KMS-11 (cell line): ENCODE data around the gene TMEM170B.

Experiments
- H2AFZ ChIP-seq: fragments of 200-600 bp; sonication (generic); 2 replicates; pipeline ENCODE4 v1.6.1; 2016; ENCODE audit warnings: antibody characterized with exemption, mixed run types, low read depth
- H3K27ac ChIP-seq: fragments of 200-600 bp; sonication (generic); 2 replicates; pipeline ENCODE4 v1.6.1; 2016; ENCODE audit warnings: mild to moderate bottlenecking, mixed run types
- H3K27me3 ChIP-seq: fragments of 200-600 bp; sonication (generic); 2 replicates; pipeline ENCODE4 v1.6.1; 2017; ENCODE audit warnings: mild to moderate bottlenecking, low read depth, mixed run types, moderate library complexity; ENCODE audit not compliant: insufficient read depth
- H3K36me3 ChIP-seq: fragments of 200-600 bp; sonication (generic); 2 replicates; pipeline ENCODE4 v1.6.1; 2017; ENCODE audit warnings: mild to moderate bottlenecking, mixed run types; ENCODE audit not compliant: insufficient read depth
- H3K4me1 ChIP-seq: fragments of 200-600 bp; sonication (generic); 2 replicates; pipeline ENCODE4 v1.6.1; 2016; ENCODE audit warnings: mild to moderate bottlenecking, low read depth, mixed run types; ENCODE audit not compliant: poor library complexity, severe bottlenecking
- H3K4me2 ChIP-seq: fragments of 200-600 bp; sonication (generic); 2 replicates; pipeline ENCODE4 v1.7.0; 2016; ENCODE audit warnings: mild to moderate bottlenecking, mixed run types
- H3K4me3 ChIP-seq: fragments of 200-600 bp; sonication (generic); IDR thresholded peaks from 2 replicates; pipeline ENCODE4 v1.6.1; 2017; ENCODE audit warnings: low read depth, low read length, mixed read lengths; ENCODE audit not compliant: insufficient read depth
- H3K79me2 ChIP-seq: fragments of 200-600 bp; sonication (generic); 2 replicates; pipeline ENCODE4 v1.6.1; 2016; ENCODE audit warnings: low read depth, mixed run types; ENCODE audit not compliant: insufficient read depth
- H3K9ac ChIP-seq: fragments of 200-600 bp; sonication (generic); 2 replicates; pipeline ENCODE4 v1.6.1; 2016; ENCODE audit warnings: mild to moderate bottlenecking, mixed run types
- H4K20me1 ChIP-seq: fragments of 200-600 bp; sonication (generic); 2 replicates; pipeline ENCODE4 v1.6.1; 2016; ENCODE audit warnings: mild to moderate bottlenecking, mixed run types; ENCODE audit not compliant: insufficient read depth
- CTCF ChIP-seq: fragments of 200-600 bp; sonication (generic); conservative IDR thresholded peaks from 2 replicates; pipeline ENCODE4 v1.6.1; 2017; ENCODE audit warnings: low read depth, mild to moderate bottlenecking, antibody characterized with exemption, low read length, moderate library complexity, mixed read lengths

TMEM170B gene

GRCh38 chr6:11551053-11551452 lies 13.5 kb downstream of the TMEM170B start:
- no peak for TF ChIP-seq CTCF
- H4K20me1 ChIP-seq = no peaks in the 10 kb centered on the region
- H2AFZ ChIP-seq = no peak overlapping the region
- no peaks in the 10 kb centered on the region for H3K79me2 ChIP-seq
- H3K27ac ChIP-seq = no peak overlapping the region
- no peaks in the 10 kb centered on the region for H3K27me3 ChIP-seq
- H3K36me3 ChIP-seq = no peaks in the 10 kb centered on the region
- no peak overlapping the region for H3K4me2 ChIP-seq
- H3K4me1 ChIP-seq = no peaks in the 10 kb centered on the region
- H3K4me3 ChIP-seq = no peak overlapping the region
- H3K9ac ChIP-seq = no peak overlapping the region

GRCh38 chr6:11552442-11552841 lies 14.9 kb downstream of the TMEM170B start:
- Histone ChIP-seq H3K4me2 (no peak overlapping the region), H3K36me3 (no peaks in the 10 kb centered on the region), H3K79me2 (no peaks in the 10 kb centered on the region), H3K9ac (no peak overlapping the region), H4K20me1 (no peaks in the 10 kb centered on the region), H3K27ac (no peak overlapping the region), H3K27me3 (no peaks in the 10 kb centered on the region), H2AFZ (no peak overlapping the region), H3K4me3 (no peak overlapping the region), H3K4me1 (no peaks in the 10 kb centered on the region)
- TF ChIP-seq CTCF = no peak

GRCh38 chr6:11553824-11554223 lies 16.3 kb downstream of the TMEM170B start:
- no peaks in the 10 kb centered on the region for H4K20me1 ChIP-seq
- no peaks in the 10 kb centered on the region for H3K36me3 ChIP-seq
- no peak overlapping the region for H3K4me2 ChIP-seq
- H2AFZ ChIP-seq = no peak overlapping the region
- H3K27me3 ChIP-seq = no peaks in the 10 kb centered on the region
- no peaks in the 10 kb centered on the region for H3K4me1 ChIP-seq
- no peak for TF ChIP-seq CTCF
- no peaks in the 10 kb centered on the region for H3K79me2 ChIP-seq
- H3K27ac ChIP-seq = no peak overlapping the region
- no peak overlapping the region for H3K4me3 ChIP-seq
- H3K9ac ChIP-seq = no peak overlapping the region

GRCh38 chr6:11556309-11556708 lies 18.8 kb downstream of the TMEM170B start:
- TF ChIP-seq CTCF = no peak
- H4K20me1 ChIP-seq = no peaks in the 10 kb centered on the region
- no peaks in the 10 kb centered on the region for H3K36me3 ChIP-seq

More at GRCh38 chr6:11556309-11556708, 18.8 kb downstream of the TMEM170B start:
- Histone ChIP-seq H3K27me3 (no peaks in the 10 kb centered on the region), H2AFZ (no peak overlapping the region), H3K4me1 (no peaks in the 10 kb centered on the region), H3K27ac (no peak overlapping the region), H3K4me3 (no peak overlapping the region), H3K79me2 (no peaks in the 10 kb centered on the region), H3K4me2 (no peak overlapping the region), H3K9ac (no peak overlapping the region)
